ENCODE measurements around the gene PRCP.
A peak's percentile ranks its signal among the peaks of the same experiment; 100 is the strongest.

PRCP gene

GRCh38 chr11:82871646-82872045 is 28.6 kb downstream of the PRCP start:
- DNase-seq (ENCODE audit: low read depth), result no peak
- no peak overlapping the region for H3K4me3 ChIP-seq (ENCODE audit: low read length)
- no peak for TF ChIP-seq CTCF (IDR thresholded peaks at IDR 0.05; ENCODE audit: insufficient read depth, low read depth, low read length, missing control alignments)

- peak; percentile 60 for DNase-seq (ENCODE audit: low read depth)
- H3K4me3 ChIP-seq (ENCODE audit: low read length), result no peak overlapping the region
These were observed 30.6 kb downstream of the PRCP start for GRCh38 chr11:82869657-82870056.

GRCh38 chr11:82867495-82868082 is 32.6 kb downstream of the PRCP start:
- H3K4me3 ChIP-seq (ENCODE audit: low read length), result no peak overlapping the region
- peak; percentile 80 for DNase-seq (ENCODE audit: low read depth)
- TF ChIP-seq CTCF (IDR thresholded peaks at IDR 0.05; ENCODE audit: insufficient read depth, low read depth, low read length, missing control alignments), result peak; percentile 61

More at GRCh38 chr11:82869657-82870056, 30.6 kb downstream of the PRCP start:
- TF ChIP-seq CTCF (IDR thresholded peaks at IDR 0.05; ENCODE audit: insufficient read depth, low read depth, low read length, missing control alignments), result no peak

- DNase-seq (ENCODE audit: low read depth), result no peak
- no peak for TF ChIP-seq CTCF (IDR thresholded peaks at IDR 0.05; ENCODE audit: insufficient read depth, low read depth, low read length, missing control alignments)
- no peak overlapping the region for H3K4me3 ChIP-seq (ENCODE audit: low read length)
These were observed 34.4 kb downstream of the PRCP start for GRCh38 chr11:82865841-82866240.

GRCh38 chr11:82864268-82864667 is 36.0 kb downstream of the PRCP start:
- DNase-seq (ENCODE audit: low read depth), result peak; percentile 68
- peak; percentile 76 for TF ChIP-seq CTCF (IDR thresholded peaks at IDR 0.05; ENCODE audit: insufficient read depth, low read depth, low read length, missing control alignments)
- H3K4me3 ChIP-seq (ENCODE audit: low read length), result no peak overlapping the region

GRCh38 chr11:82863209-82863608 is 37.0 kb downstream of the PRCP start:
- no peak for TF ChIP-seq CTCF (IDR thresholded peaks at IDR 0.05; ENCODE audit: insufficient read depth, low read depth, low read length, missing control alignments)
- no peak overlapping the region for H3K4me3 ChIP-seq (ENCODE audit: low read length)
- no peak for DNase-seq (ENCODE audit: low read depth)

- H3K4me3 ChIP-seq (ENCODE audit: low read length), result no peak overlapping the region
- no peak for DNase-seq (ENCODE audit: low read depth)
- TF ChIP-seq CTCF (IDR thresholded peaks at IDR 0.05; ENCODE audit: insufficient read depth, low read depth, low read length, missing control alignments), result no peak
These were observed 37.9 kb downstream of the PRCP start for GRCh38 chr11:82862379-82862778.
